Measurements from ENCODE around the gene SIT1.
"Not testable (repeated sequence)": the region's sequence is repeated elsewhere in the genome, so short reads cannot be mapped to it uniquely, and the experiment has no call there.

DNA sequence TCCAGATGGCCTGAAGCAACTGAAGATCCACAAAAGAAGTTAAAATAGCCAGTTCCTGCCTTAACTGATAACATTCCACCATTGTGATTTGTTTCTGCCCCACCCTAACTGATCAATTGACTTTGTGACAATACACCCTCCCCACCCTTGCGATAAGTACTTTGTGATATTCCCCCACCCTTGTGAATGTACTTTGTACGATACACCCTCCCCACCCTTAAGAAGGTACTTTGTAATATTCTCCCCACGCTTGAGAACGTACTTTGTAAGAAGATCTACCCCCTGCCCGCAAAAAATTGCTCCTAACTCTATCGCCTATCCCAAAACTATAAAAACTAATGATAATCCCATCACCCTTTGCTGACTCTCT is 13.9 kb downstream of the SIT1 start:
- TF ChIP-seq, protein P1, sequence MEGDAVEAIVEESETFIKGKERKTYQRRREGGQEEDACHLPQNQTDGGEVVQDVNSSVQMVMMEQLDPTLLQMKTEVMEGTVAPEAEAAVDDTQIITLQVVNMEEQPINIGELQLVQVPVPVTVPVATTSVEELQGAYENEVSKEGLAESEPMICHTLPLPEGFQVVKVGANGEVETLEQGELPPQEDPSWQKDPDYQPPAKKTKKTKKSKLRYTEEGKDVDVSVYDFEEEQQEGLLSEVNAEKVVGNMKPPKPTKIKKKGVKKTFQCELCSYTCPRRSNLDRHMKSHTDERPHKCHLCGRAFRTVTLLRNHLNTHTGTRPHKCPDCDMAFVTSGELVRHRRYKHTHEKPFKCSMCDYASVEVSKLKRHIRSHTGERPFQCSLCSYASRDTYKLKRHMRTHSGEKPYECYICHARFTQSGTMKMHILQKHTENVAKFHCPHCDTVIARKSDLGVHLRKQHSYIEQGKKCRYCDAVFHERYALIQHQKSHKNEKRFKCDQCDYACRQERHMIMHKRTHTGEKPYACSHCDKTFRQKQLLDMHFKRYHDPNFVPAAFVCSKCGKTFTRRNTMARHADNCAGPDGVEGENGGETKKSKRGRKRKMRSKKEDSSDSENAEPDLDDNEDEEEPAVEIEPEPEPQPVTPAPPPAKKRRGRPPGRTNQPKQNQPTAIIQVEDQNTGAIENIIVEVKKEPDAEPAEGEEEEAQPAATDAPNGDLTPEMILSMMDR (IDR thresholded peaks at IDR 0.05): not testable (repeated sequence)
- TF ChIP-seq POLR2A (IDR thresholded peaks at IDR 0.05): not testable (repeated sequence)

Data from right lobe of liver (tissue), 4 donors.